HCT116 (cell line): Measurements from ENCODE around the gene FAP.

Source experiments
- CBX3 ChIP-seq: IDR thresholded peaks from 2 replicates; pipeline ENCODE4 v1.6.1; 2012; ENCODE audit warnings: low read depth
- CTCF ChIP-seq, 3 experiments: fragments of 200-600 bp in 1 of 3; sonication (generic) in 1 of 3; IDR thresholded peaks in 2 of 3; conservative IDR thresholded peaks in 1 of 3; 2 replicates each; pipeline ENCODE4 v1.5.1; 2012 to 2017; ENCODE audit warnings: low read depth in 2 of 3, low read length in 2 of 3, antibody characterized with exemption in 1 of 3, borderline replicate concordance in 1 of 3, control low read depth in 1 of 3, mild to moderate bottlenecking in 1 of 3, mixed read lengths in 1 of 3, mixed run types in 1 of 3, moderate library complexity in 1 of 3; ENCODE audit not compliant: insufficient read depth in 1 of 3
- EZH2 ChIP-seq: fragments of 200-600 bp; sonication (generic); IDR thresholded peaks from 2 replicates; pipeline ENCODE4 v1.6.1; 2017; ENCODE audit warnings: antibody characterized with exemption, mixed run types
- EZH2phosphoT487 ChIP-seq: fragments of 200-600 bp; IDR thresholded peaks from 2 replicates; pipeline ENCODE4 v1.6.1; 2018; ENCODE audit warnings: antibody characterized with exemption, borderline replicate concordance
- POLR2A ChIP-seq: IDR thresholded peaks from 2 replicates; pipeline ENCODE4 v1.7.0; 2011; ENCODE audit warnings: borderline replicate concordance; ENCODE audit not compliant: insufficient read depth, insufficient read length; ENCODE audit errors: extremely low read depth
- POLR2AphosphoS5 ChIP-seq: IDR thresholded peaks from 2 replicates; pipeline ENCODE4 v1.6.1; 2011; ENCODE audit warnings: mild to moderate bottlenecking, low read depth, low read length, moderate library complexity
- SRF ChIP-seq: IDR thresholded peaks from 2 replicates; pipeline ENCODE4 v1.6.1; 2012; ENCODE audit warnings: low read depth
- YY1 ChIP-seq: IDR thresholded peaks from 2 replicates; pipeline ENCODE4 v1.6.1; 2011; ENCODE audit warnings: low read length, low read depth, moderate library complexity, mild to moderate bottlenecking; ENCODE audit not compliant: insufficient replicate concordance; ENCODE audit errors: extremely low read depth
- ZBTB33 ChIP-seq: IDR thresholded peaks from 2 replicates; pipeline ENCODE4 v1.6.1; 2011; ENCODE audit warnings: mild to moderate bottlenecking, low read length, moderate library complexity; ENCODE audit not compliant: insufficient replicate concordance; ENCODE audit errors: extremely low read depth
- ZFX ChIP-seq: fragments of 450-650 bp; IDR thresholded peaks from 2 replicates; pipeline ENCODE4 v1.6.1; 2017
- ZNF274 ChIP-seq: fragments of 200-500 bp; sonication (Bioruptor generic); IDR thresholded peaks from 2 replicates; pipeline ENCODE4 v1.6.1; 2014; ENCODE audit warnings: mild to moderate bottlenecking, low read depth, low read length, inconsistent platforms
- TF ChIP-seq, protein P1 (sequence below): IDR thresholded peaks from 2 replicates; pipeline ENCODE4 v1.6.1; 2012
- TF ChIP-seq, protein P2 (sequence below): IDR thresholded peaks from 2 replicates; pipeline ENCODE4 v1.6.1; 2012; ENCODE audit warnings: low read depth

DNA sequence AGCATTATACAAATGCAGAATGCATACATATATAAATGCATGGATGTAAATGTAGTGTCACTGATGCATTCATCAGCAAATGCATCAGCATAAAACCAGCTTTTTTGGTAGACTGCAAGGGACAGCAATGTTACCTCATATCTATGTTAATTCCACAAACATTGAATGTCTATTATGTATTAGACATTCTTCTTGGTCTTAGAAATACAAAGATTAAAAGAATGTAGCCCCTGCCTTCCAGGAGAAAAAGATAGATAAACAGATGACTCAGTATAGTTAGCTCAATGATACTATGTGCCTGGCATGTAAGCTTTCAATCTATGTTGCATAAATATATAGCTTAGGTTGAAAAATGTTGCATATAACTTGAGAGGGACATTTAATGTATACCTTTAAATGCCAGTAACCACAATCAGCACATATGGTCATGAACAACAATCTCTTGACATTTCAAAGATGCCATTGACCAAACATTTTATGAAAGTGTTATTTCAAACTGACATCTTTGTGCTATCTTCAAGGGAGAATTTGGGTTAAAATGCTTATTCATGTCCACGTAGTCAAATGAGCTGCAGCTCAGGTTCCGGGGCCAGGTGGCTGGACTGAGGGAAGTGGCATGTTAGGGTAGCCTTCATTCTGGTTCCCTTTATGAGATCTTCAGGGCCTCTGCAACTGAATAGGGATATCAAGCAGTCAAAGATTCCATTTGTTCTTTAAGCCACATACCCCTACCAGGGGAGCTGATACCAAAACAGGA, 46.0 kb downstream of the FAP start:
- TF ChIP-seq EZH2phosphoT487 (no peak), EZH2 (no peak), CBX3 (no peak), CTCF (IDR thresholded peaks at IDR 0.05 in 2 of 3, conservative IDR thresholded peaks at IDR 0.05 in 1 of 3; ENCODE audit: borderline replicate concordance in 1 of 3, insufficient read depth in 1 of 3, low read depth in 2 of 3, low read length in 2 of 3) (no peak), POLR2A (no peak), POLR2AphosphoS5 (no peak), ZBTB33 (no peak), ZNF274 (no peak), SRF (no peak), YY1 (no peak), ZFX (no peak)
- TF ChIP-seq, protein P1, sequence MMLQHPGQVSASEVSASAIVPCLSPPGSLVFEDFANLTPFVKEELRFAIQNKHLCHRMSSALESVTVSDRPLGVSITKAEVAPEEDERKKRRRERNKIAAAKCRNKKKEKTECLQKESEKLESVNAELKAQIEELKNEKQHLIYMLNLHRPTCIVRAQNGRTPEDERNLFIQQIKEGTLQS, result no peak
- TF ChIP-seq, protein P2, sequence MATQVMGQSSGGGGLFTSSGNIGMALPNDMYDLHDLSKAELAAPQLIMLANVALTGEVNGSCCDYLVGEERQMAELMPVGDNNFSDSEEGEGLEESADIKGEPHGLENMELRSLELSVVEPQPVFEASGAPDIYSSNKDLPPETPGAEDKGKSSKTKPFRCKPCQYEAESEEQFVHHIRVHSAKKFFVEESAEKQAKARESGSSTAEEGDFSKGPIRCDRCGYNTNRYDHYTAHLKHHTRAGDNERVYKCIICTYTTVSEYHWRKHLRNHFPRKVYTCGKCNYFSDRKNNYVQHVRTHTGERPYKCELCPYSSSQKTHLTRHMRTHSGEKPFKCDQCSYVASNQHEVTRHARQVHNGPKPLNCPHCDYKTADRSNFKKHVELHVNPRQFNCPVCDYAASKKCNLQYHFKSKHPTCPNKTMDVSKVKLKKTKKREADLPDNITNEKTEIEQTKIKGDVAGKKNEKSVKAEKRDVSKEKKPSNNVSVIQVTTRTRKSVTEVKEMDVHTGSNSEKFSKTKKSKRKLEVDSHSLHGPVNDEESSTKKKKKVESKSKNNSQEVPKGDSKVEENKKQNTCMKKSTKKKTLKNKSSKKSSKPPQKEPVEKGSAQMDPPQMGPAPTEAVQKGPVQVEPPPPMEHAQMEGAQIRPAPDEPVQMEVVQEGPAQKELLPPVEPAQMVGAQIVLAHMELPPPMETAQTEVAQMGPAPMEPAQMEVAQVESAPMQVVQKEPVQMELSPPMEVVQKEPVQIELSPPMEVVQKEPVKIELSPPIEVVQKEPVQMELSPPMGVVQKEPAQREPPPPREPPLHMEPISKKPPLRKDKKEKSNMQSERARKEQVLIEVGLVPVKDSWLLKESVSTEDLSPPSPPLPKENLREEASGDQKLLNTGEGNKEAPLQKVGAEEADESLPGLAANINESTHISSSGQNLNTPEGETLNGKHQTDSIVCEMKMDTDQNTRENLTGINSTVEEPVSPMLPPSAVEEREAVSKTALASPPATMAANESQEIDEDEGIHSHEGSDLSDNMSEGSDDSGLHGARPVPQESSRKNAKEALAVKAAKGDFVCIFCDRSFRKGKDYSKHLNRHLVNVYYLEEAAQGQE, result no peak
